ENCODE measurements around the gene IGF2R.
"Not testable (repeated sequence)": the region's sequence is repeated elsewhere in the genome, so short reads cannot be mapped to it uniquely, and the experiment has no call there.

IGF2R gene

DNA sequence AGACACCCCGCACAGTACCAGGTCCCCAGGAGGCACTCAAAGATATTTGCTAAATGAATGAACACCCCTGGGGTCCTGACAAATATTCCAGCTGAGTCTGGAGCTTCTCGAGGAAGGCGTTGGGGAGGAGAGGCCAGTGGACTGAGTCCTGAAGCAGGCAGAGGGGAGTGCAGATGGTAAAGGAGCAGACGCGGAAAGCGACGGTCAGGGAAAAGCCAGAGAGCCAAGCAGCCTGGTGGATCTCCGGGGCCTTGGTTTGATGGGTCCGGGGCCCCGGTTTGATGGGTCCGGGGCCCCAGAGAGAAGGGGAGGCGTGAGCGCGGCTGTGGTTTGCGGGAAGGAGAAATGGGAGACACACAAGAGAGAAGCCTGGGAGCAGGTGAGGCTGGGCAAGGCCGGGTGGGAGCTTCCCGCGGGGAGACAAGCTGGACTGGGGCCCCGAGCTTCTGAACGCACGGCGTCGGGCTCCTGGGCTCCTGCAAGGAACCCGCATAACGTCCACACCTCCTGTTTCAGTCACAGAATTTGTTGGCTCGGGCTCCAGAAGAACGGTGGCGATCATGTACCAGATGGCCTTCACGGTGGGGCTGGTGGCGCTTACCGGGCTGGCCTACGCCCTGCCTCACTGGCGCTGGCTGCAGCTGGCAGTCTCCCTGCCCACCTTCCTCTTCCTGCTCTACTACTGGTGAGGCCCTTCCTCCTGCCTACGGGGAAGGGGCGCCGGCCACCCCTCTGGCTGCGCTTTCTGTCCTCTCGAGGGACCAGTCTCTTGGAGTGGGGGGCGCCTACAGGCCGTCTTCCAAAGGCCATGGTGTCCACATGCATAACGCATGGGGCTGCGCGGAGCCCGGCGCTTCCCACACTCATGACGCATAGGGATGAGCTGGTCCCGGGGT is 164.8 kb downstream of the IGF2R start:
- H3K27me3 ChIP-seq (ENCODE audit: insufficient read depth, low read length), result no peaks in the 10 kb centered on the region
- peaks cover 2% of the 10 kb centered on the region for H3K4me1 ChIP-seq (ENCODE audit: insufficient read depth, low read length)
- H3K9me3 ChIP-seq (ENCODE audit: low read length), result no peaks in the 10 kb centered on the region
- no peaks in the 10 kb centered on the region for H3K36me3 ChIP-seq (ENCODE audit: insufficient read depth, low read length)
- H3K4me3 ChIP-seq (ENCODE audit: low read length), result no peak overlapping the region
- no peak overlapping the region for H2AFZ ChIP-seq (ENCODE audit: low read depth, low read length)

DNA sequence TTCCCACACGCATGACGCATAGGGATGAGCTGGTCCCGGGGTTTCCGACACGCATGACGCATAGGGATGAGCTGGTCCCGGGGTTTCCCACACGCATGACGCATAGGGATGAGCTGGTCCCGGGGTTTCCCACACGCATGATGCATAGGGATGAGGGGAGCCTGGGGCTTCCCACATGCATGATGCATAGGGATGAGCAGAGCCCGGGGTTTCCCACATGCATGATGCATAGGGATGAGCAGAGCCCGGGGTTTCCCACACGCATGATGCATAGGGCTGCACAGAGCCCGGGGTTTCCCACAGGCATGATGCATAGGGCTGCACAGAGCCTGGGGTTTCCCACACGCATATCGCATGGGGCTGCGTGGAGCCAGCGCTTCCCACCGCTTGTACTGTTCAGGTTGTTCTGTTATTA is 165.5 kb downstream of the IGF2R start:
- not testable (repeated sequence) for H3K9me3 ChIP-seq (ENCODE audit: low read length)

DNA sequence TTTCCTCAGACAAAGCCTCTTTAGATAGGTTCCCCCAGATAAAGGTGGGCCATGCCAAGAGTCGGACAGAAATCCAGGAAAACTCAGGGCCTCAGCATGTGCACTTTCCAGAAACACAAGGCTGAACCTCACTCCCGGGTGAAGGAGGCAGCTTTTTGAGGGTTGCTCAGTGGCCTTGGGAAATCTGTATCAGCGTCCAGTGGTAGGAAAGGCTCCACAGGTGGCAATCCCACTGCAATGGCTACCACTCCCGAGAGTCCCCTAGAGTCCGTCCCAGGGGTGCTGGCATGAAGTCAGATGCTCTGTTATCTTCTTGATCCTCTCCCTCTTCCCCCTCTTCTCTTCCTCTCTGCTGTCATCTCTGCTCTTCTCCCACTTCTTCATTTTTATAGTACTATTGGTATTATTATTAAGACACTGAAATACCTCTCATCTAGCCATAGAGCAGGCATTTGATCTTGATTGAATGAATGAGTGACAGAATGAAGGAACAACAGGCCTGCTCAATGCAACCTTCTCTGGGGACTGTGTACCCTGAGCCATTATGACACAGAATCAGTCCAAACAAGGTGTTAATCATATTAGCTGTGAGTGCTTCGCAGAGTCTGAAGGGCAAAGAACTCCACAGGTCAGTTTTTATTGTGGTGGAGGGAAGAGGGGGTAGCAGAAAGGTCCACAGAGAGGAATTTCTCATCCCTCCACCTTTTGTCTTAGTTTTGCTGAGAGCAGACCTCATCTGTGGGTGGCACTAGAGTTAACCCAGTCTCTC is 166.1 kb downstream of the IGF2R start:
- Histone ChIP-seq H3K4me3 (ENCODE audit: low read length) (no peak overlapping the region), H3K9me3 (ENCODE audit: low read length) (no peaks in the 10 kb centered on the region), H3K36me3 (ENCODE audit: insufficient read depth, low read length) (no peaks in the 10 kb centered on the region), H2AFZ (ENCODE audit: low read depth, low read length) (no peak overlapping the region), H3K4me1 (ENCODE audit: insufficient read depth, low read length) (peaks cover 2% of the 10 kb centered on the region), H3K27me3 (ENCODE audit: insufficient read depth, low read length) (no peaks in the 10 kb centered on the region)

More for the DNA sequence above, 165.5 kb downstream of the IGF2R start:
- H3K27me3 ChIP-seq (ENCODE audit: insufficient read depth, low read length); H3K4me1 ChIP-seq (ENCODE audit: insufficient read depth, low read length); H2AFZ ChIP-seq (ENCODE audit: low read depth, low read length); H3K36me3 ChIP-seq (ENCODE audit: insufficient read depth, low read length); H3K4me3 ChIP-seq (ENCODE audit: low read length): not testable (repeated sequence)

DNA sequence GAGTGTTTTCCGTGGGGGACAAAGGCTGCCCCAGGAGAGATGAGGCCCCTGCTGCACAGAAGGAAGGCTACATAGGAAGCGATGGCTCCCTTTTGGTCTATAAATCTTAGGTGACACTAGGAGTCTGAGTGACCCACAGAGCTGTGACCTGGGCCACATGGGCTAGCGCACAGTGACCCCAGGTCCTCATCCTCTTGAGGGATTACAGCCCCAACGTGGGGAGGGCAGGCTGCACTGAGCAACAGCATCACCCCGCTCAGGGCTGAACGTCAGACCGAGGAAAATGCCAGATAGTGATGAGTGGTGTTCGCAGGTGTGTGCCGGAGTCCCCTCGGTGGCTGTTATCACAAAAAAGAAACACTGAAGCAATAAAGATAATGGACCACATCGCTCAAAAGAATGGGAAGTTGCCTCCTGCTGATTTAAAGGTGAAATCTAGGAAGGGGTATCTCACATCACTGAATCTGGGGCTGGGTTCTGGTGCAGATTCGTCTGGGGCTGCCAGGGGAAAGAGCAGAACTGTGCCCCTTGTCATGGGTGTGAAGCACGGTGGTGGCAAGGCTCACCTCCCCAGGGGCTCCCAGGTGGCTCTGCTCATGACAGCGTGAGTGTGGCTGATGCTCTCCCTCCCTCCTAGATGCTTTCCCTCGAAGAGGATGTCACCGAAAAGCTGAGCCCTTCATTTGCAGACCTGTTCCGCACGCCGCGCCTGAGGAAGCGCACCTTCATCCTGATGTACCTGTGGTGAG is 167.2 kb downstream of the IGF2R start:
- H3K4me3 ChIP-seq (ENCODE audit: low read length), result no peak overlapping the region
- H3K36me3 ChIP-seq (ENCODE audit: insufficient read depth, low read length), result no peaks in the 10 kb centered on the region
- no peaks in the 10 kb centered on the region for H3K27me3 ChIP-seq (ENCODE audit: insufficient read depth, low read length)
- peaks cover 2% of the 10 kb centered on the region for H3K4me1 ChIP-seq (ENCODE audit: insufficient read depth, low read length)
- H2AFZ ChIP-seq (ENCODE audit: low read depth, low read length), result no peak overlapping the region
- H3K9me3 ChIP-seq (ENCODE audit: low read length), result no peaks in the 10 kb centered on the region

DNA sequence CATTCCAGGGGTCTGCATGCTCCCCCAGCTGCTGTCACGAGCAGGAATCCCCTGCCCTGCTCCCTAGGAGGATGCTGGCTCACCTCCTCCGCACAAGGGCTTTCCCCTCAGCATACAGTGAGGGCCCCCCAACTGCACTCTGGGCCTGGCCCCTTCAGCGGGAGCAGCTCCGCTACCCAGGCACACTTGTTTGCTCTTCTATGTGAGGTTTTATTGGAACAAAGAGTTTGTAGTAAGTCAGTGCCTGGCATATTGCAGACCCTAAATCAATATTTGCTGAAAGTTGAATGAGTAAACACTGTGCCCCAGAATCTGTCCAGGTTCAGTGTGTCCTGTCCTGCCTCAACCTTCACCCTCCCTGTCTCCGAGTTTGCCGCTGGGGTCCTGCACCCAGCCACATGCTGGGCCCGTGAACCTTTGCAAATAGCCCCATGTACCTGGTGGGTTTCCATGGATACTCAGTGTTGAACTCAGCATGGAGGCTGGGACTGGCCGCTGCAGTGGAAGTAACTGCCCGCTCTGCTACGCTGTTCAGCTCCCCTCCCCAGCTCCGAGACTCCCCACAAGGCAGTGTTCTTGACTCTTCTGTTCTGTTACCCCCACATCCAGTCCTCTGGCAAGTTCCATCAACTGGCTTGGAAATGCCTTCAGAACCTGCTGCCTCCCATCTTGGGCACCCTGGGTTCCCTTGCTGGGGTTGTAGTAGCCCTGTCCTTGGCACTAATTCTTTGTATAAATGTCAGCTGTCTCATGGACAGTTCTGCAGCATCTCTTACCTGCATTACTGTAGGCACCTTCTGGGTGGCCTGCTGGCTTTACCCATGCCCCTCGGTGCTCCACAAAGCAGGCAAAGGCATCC is 168.5 kb downstream of the IGF2R start:
- H3K27me3 ChIP-seq (ENCODE audit: insufficient read depth, low read length), result no peaks in the 10 kb centered on the region
- no peaks in the 10 kb centered on the region for H3K36me3 ChIP-seq (ENCODE audit: insufficient read depth, low read length)

DNA sequence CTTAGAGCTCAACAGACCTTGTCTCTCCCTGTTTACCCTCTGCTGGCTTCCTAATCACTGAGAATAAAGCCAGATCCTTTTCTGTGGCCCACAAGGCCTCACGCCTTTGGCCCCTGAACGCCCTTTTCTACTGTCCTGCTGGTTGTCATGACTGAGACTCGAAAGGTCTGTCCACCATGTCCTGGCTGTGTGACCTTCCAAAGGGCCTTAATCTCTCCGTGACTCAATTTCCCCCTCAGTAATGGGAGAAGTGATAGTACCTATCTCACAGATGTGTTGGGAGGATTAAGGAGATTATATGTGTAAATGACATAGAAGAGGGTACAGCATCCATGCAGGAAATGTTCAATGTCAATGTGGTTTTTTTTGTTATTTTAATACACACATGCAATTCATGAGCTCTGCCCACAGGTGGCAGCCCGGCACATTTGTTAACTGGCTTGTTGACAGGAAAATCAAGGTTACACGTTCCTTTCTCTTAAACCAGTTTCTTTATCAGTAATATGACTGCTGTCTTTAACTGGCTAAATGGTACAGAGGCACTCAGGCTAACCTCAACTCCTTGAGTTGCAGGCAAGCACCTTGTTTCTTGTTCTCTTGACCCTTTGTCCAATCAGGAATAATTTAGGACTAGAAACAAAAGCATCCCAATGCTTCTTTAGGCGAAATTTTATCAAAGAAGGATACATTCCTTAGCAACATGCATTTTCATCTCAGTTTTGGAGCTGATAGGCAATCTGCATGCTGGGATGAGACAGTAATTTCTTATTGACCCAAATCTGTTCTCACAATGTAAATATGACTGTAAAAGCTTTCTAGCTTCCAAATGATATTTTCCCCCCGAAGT is 169.3 kb downstream of the IGF2R start:
- Histone ChIP-seq H3K4me3 (ENCODE audit: low read length) (no peak overlapping the region), H3K4me1 (ENCODE audit: insufficient read depth, low read length) (peaks cover 2% of the 10 kb centered on the region), H3K27me3 (ENCODE audit: insufficient read depth, low read length) (no peaks in the 10 kb centered on the region), H2AFZ (ENCODE audit: low read depth, low read length) (no peak overlapping the region), H3K9me3 (ENCODE audit: low read length) (no peaks in the 10 kb centered on the region), H3K36me3 (ENCODE audit: insufficient read depth, low read length) (no peaks in the 10 kb centered on the region)

More for the DNA sequence above, 168.5 kb downstream of the IGF2R start:
- peaks cover 2% of the 10 kb centered on the region for H3K4me1 ChIP-seq (ENCODE audit: insufficient read depth, low read length)
- H2AFZ ChIP-seq (ENCODE audit: low read depth, low read length), result no peak overlapping the region
- no peaks in the 10 kb centered on the region for H3K9me3 ChIP-seq (ENCODE audit: low read length)
- no peak overlapping the region for H3K4me3 ChIP-seq (ENCODE audit: low read length)

DNA sequence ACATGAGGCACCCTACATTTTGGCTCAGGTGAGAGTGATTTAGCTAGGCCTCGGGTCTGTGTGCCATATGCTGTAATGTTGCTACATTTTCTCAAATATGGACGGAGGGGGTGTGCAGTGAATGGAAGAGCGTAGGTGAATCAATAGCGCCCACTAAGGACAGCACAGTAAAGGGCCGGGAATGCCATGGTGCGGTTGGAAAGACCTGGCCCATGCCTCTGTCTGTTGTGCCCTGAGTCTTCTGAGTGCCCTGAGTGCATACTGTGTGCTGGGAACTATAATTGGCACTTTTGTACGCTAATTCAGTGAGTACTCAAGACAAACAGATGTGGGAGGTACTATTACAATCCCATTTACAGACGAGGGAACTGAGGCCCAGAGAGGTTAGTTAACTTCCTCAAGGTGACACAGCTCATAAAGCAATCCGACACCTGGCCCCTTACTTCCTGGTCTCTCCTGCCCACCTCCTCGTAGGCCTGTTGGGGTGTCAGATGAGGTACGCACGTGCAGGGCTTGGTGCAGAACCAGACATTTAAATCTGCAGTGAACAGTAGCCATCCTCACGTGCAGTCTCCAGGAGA is 170.0 kb downstream of the IGF2R start:
- Histone ChIP-seq H2AFZ (ENCODE audit: low read depth, low read length) (no peak overlapping the region), H3K9me3 (ENCODE audit: low read length) (no peaks in the 10 kb centered on the region), H3K4me1 (ENCODE audit: insufficient read depth, low read length) (peaks cover 2% of the 10 kb centered on the region), H3K36me3 (ENCODE audit: insufficient read depth, low read length) (no peaks in the 10 kb centered on the region), H3K4me3 (ENCODE audit: low read length) (no peak overlapping the region), H3K27me3 (ENCODE audit: insufficient read depth, low read length) (no peaks in the 10 kb centered on the region)

DNA sequence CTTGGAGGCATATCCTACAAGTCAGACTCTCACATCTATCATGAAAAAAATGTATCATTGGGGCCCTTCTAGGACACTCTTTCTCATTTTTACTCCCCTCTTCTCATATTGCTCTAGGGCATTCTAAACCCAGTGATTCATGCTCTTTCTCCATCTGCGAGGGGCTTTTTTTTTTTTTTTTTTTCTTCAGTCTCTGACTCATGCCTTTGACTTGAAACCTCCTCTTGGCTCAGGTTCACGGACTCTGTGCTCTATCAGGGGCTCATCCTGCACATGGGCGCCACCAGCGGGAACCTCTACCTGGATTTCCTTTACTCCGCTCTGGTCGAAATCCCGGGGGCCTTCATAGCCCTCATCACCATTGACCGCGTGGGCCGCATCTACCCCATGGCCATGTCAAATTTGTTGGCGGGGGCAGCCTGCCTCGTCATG is 170.6 kb downstream of the IGF2R start:
- H3K27me3 ChIP-seq (ENCODE audit: insufficient read depth, low read length), result no peaks in the 10 kb centered on the region
- H3K36me3 ChIP-seq (ENCODE audit: insufficient read depth, low read length), result no peaks in the 10 kb centered on the region
- H3K4me3 ChIP-seq (ENCODE audit: low read length), result no peak overlapping the region
- no peak overlapping the region for H2AFZ ChIP-seq (ENCODE audit: low read depth, low read length)
- no peaks in the 10 kb centered on the region for H3K9me3 ChIP-seq (ENCODE audit: low read length)
- H3K4me1 ChIP-seq (ENCODE audit: insufficient read depth, low read length), result peaks cover 2% of the 10 kb centered on the region

DNA sequence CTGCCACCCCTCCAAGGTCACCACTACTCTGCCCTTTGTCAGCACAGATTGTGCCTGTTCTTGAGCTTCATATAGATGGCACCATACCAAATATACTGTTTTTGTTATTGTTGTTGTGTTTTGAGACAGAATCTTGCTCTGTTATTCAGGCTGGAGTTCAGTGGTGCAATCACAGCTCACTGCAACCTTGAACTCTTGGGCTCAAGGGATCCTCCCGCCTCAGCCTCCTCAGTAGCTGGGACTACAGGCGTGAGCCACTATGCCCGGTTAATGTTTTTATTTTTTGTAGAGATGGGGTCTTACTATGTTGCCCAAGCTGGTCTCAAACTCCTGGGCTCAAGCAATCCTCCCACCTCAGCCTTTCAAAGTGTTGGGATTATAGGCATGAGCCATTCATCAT is 171.6 kb downstream of the IGF2R start:
- not testable (repeated sequence) for H3K36me3 ChIP-seq (ENCODE audit: insufficient read depth, low read length); H3K27me3 ChIP-seq (ENCODE audit: insufficient read depth, low read length); H3K4me3 ChIP-seq (ENCODE audit: low read length); H2AFZ ChIP-seq (ENCODE audit: low read depth, low read length); H3K4me1 ChIP-seq (ENCODE audit: insufficient read depth, low read length); H3K9me3 ChIP-seq (ENCODE audit: low read length)

DNA sequence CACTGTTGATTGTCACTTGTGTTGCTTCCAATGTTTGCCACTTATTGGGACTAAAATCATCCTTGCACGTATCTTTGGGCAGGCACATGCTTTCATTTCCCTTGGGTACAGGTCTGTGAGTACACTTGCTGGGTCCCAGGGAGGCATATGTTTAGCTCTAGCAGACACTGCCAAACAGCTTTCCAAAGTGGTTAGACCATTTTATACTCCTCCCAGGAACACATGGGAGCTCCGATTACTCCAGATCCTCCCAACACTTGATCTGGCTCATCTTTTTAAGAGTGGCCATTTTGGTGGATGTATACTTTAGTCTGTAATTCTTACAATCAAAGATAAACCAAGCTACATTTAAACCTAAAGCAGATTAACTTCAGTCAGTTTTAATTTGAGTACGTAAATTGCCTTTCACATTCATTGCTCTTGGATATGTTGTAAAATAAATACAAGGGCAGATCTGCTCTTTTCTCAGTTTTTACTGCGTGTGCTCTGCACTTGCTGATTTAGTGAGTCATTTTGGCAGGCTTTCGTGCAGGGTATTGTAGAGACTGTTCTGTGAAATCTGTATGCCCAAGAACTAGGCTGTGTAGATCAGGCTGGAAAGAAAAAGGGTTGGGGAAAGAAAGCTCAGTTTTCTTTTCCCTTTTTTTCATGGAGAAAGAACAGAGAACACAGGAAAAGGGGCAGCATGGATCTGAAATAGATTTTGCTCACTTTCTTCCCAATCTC is 172.3 kb downstream of the IGF2R start:
- Histone ChIP-seq H3K4me1 (ENCODE audit: insufficient read depth, low read length) (peaks cover 2% of the 10 kb centered on the region), H3K27me3 (ENCODE audit: insufficient read depth, low read length) (no peaks in the 10 kb centered on the region), H2AFZ (ENCODE audit: low read depth, low read length) (no peak overlapping the region), H3K4me3 (ENCODE audit: low read length) (no peak overlapping the region), H3K36me3 (ENCODE audit: insufficient read depth, low read length) (no peaks in the 10 kb centered on the region), H3K9me3 (ENCODE audit: low read length) (no peaks in the 10 kb centered on the region)

DNA sequence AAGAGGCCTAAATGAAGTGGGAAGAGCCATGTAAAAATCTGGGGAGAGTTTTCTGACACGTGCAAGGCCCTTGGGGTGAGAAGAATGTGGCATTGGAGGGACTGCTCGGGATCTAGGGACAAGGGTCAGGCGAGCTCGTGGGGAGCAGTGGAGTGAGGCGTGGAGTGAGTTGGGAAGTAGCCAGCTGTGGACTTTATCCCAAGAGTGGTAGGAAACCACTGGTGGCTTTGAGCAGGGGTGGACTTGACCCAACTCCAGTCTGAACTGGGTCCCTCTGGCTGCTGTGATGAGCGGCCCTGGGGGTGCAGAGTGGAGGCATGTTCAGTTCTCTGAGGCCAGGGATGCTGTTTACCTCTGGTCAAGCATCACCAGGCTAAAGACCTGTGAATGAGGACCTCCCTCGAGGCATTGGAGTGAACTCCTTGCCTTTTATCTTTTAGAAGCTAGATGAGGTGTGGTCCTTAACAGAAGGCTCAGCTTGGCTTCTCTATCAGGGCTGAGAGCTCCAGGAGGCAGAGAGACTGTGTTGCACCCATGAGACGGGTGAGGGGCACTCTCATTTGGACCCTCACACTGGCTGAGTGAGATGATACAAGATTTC is 173.3 kb downstream of the IGF2R start:
- H3K4me3 ChIP-seq (ENCODE audit: low read length), result no peak overlapping the region
- no peaks in the 10 kb centered on the region for H3K36me3 ChIP-seq (ENCODE audit: insufficient read depth, low read length)
- no peaks in the 10 kb centered on the region for H3K27me3 ChIP-seq (ENCODE audit: insufficient read depth, low read length)
- peaks cover 2% of the 10 kb centered on the region for H3K4me1 ChIP-seq (ENCODE audit: insufficient read depth, low read length)
- no peak overlapping the region for H2AFZ ChIP-seq (ENCODE audit: low read depth, low read length)
- H3K9me3 ChIP-seq (ENCODE audit: low read length), result no peaks in the 10 kb centered on the region
